Measurements from ENCODE around the gene SH2D1A.
A peak's percentile ranks its signal among the peaks of the same experiment; 100 is the strongest.
"Not testable (repeated sequence)": the region's sequence is repeated elsewhere in the genome, so short reads cannot be mapped to it uniquely, and the experiment has no call there.

The SH2D1A gene

GRCh38 chrX:124393238-124393637 lies 46.9 kb downstream of the SH2D1A start:
- Histone ChIP-seq H3K36me3 (ENCODE audit: control insufficient read depth, insufficient read depth, low read length) (no peaks in the 10 kb centered on the region), H3K9me3 (ENCODE audit: control insufficient read depth, insufficient read depth, low read length) (no peaks in the 10 kb centered on the region), H3K4me3 (ENCODE audit: low read length) (no peak overlapping the region), H3K27ac (ENCODE audit: low read length) (no peak overlapping the region), H3K27me3 (ENCODE audit: control insufficient read depth, insufficient read depth, low read length) (no peaks in the 10 kb centered on the region), H3K4me1 (ENCODE audit: control insufficient read depth, insufficient read depth, low read length) (no peaks in the 10 kb centered on the region)
- WGBS (ENCODE audit: insufficient coverage, insufficient read length), result no CpG with 5 or more reads among the region's 1 CpG
- no peak for DNase-seq (ENCODE audit: low read depth, low spot score)

- H3K4me3 ChIP-seq (ENCODE audit: low read length), result no peak overlapping the region
- no CpG with 5 or more reads among the region's 3 CpGs for WGBS (ENCODE audit: insufficient coverage, insufficient read length)
These were observed 47.3 kb downstream of the SH2D1A start for GRCh38 chrX:124393659-124394058.

GRCh38 chrX:124395145-124395880 lies 49.0 kb downstream of the SH2D1A start:
- Histone ChIP-seq H3K27me3 (ENCODE audit: control insufficient read depth, insufficient read depth, low read length) (no peaks in the 10 kb centered on the region), H3K4me1 (ENCODE audit: control insufficient read depth, insufficient read depth, low read length) (no peaks in the 10 kb centered on the region), H3K9me3 (ENCODE audit: control insufficient read depth, insufficient read depth, low read length) (no peaks in the 10 kb centered on the region), H3K27ac (ENCODE audit: low read length) (no peak overlapping the region), H3K4me3 (ENCODE audit: low read length) (no peak overlapping the region), H3K36me3 (ENCODE audit: control insufficient read depth, insufficient read depth, low read length) (no peaks in the 10 kb centered on the region)
- DNase-seq (ENCODE audit: low read depth, low spot score), result no peak
- no CpG with 5 or more reads among the region's 3 CpGs for WGBS (ENCODE audit: insufficient coverage, insufficient read length)

More at GRCh38 chrX:124393659-124394058, 47.3 kb downstream of the SH2D1A start:
- Histone ChIP-seq H3K4me1 (ENCODE audit: control insufficient read depth, insufficient read depth, low read length) (no peaks in the 10 kb centered on the region), H3K9me3 (ENCODE audit: control insufficient read depth, insufficient read depth, low read length) (no peaks in the 10 kb centered on the region), H3K27ac (ENCODE audit: low read length) (no peak overlapping the region), H3K36me3 (ENCODE audit: control insufficient read depth, insufficient read depth, low read length) (no peaks in the 10 kb centered on the region), H3K27me3 (ENCODE audit: control insufficient read depth, insufficient read depth, low read length) (no peaks in the 10 kb centered on the region)
- DNase-seq (ENCODE audit: low read depth, low spot score), result no peak

- Histone ChIP-seq H3K4me3 (ENCODE audit: low read length) (no peak overlapping the region), H3K9me3 (ENCODE audit: control insufficient read depth, insufficient read depth, low read length) (no peaks in the 10 kb centered on the region), H3K36me3 (ENCODE audit: control insufficient read depth, insufficient read depth, low read length) (no peaks in the 10 kb centered on the region), H3K27me3 (ENCODE audit: control insufficient read depth, insufficient read depth, low read length) (no peaks in the 10 kb centered on the region), H3K4me1 (ENCODE audit: control insufficient read depth, insufficient read depth, low read length) (no peaks in the 10 kb centered on the region), H3K27ac (ENCODE audit: low read length) (no peak overlapping the region)
- WGBS (ENCODE audit: insufficient coverage, insufficient read length), result no CpG with 5 or more reads among the region's 2 CpGs
- DNase-seq (ENCODE audit: low read depth, low spot score), result no peak
These were observed 55.3 kb downstream of the SH2D1A start for GRCh38 chrX:124401696-124402095.

- no peaks in the 10 kb centered on the region for H3K9me3 ChIP-seq (ENCODE audit: control insufficient read depth, insufficient read depth, low read length)
- no CpG with 5 or more reads among the region's 1 CpG for WGBS (ENCODE audit: insufficient coverage, insufficient read length)
- no peak for DNase-seq (ENCODE audit: low read depth, low spot score)
- no peak overlapping the region for H3K4me3 ChIP-seq (ENCODE audit: low read length)
- no peaks in the 10 kb centered on the region for H3K4me1 ChIP-seq (ENCODE audit: control insufficient read depth, insufficient read depth, low read length)
- H3K27me3 ChIP-seq (ENCODE audit: control insufficient read depth, insufficient read depth, low read length), result no peaks in the 10 kb centered on the region
- H3K27ac ChIP-seq (ENCODE audit: low read length), result no peak overlapping the region
- no peaks in the 10 kb centered on the region for H3K36me3 ChIP-seq (ENCODE audit: control insufficient read depth, insufficient read depth, low read length)
These were observed 59.5 kb downstream of the SH2D1A start for GRCh38 chrX:124405868-124406267.

GRCh38 chrX:124406294-124407014 lies 60.1 kb downstream of the SH2D1A start:
- Histone ChIP-seq H3K9me3 (ENCODE audit: control insufficient read depth, insufficient read depth, low read length) (no peaks in the 10 kb centered on the region), H3K4me1 (ENCODE audit: control insufficient read depth, insufficient read depth, low read length) (no peaks in the 10 kb centered on the region), H3K27me3 (ENCODE audit: control insufficient read depth, insufficient read depth, low read length) (no peaks in the 10 kb centered on the region), H3K27ac (ENCODE audit: low read length) (no peak overlapping the region), H3K4me3 (ENCODE audit: low read length) (no peak overlapping the region), H3K36me3 (ENCODE audit: control insufficient read depth, insufficient read depth, low read length) (no peaks in the 10 kb centered on the region)
- DNase-seq (ENCODE audit: low read depth, low spot score), result peak; percentile 11
- WGBS (ENCODE audit: insufficient coverage, insufficient read length), result no CpG with 5 or more reads among the region's 12 CpGs

- Histone ChIP-seq H3K36me3 (ENCODE audit: control insufficient read depth, insufficient read depth, low read length) (no peaks in the 10 kb centered on the region), H3K27ac (ENCODE audit: low read length) (no peak overlapping the region), H3K4me1 (ENCODE audit: control insufficient read depth, insufficient read depth, low read length) (no peaks in the 10 kb centered on the region), H3K27me3 (ENCODE audit: control insufficient read depth, insufficient read depth, low read length) (no peaks in the 10 kb centered on the region), H3K4me3 (ENCODE audit: low read length) (no peak overlapping the region), H3K9me3 (ENCODE audit: control insufficient read depth, insufficient read depth, low read length) (no peaks in the 10 kb centered on the region)
- DNase-seq (ENCODE audit: low read depth, low spot score), result no peak
- WGBS (ENCODE audit: insufficient coverage, insufficient read length), result no CpG with 5 or more reads among the region's 1 CpG
These were observed 60.9 kb downstream of the SH2D1A start for GRCh38 chrX:124407226-124407625.

- DNase-seq (ENCODE audit: low read depth, low spot score); H3K27ac ChIP-seq (ENCODE audit: low read length); H3K36me3 ChIP-seq (ENCODE audit: control insufficient read depth, insufficient read depth, low read length); H3K4me1 ChIP-seq (ENCODE audit: control insufficient read depth, insufficient read depth, low read length); H3K9me3 ChIP-seq (ENCODE audit: control insufficient read depth, insufficient read depth, low read length); H3K4me3 ChIP-seq (ENCODE audit: low read length); H3K27me3 ChIP-seq (ENCODE audit: control insufficient read depth, insufficient read depth, low read length): not testable (repeated sequence)
- WGBS (ENCODE audit: insufficient coverage, insufficient read length), result no CpG with 5 or more reads among the region's 6 CpGs
These were observed 62.0 kb downstream of the SH2D1A start for GRCh38 chrX:124408380-124408779.

- Histone ChIP-seq H3K27me3 (ENCODE audit: control insufficient read depth, insufficient read depth, low read length) (no peaks in the 10 kb centered on the region), H3K36me3 (ENCODE audit: control insufficient read depth, insufficient read depth, low read length) (no peaks in the 10 kb centered on the region), H3K27ac (ENCODE audit: low read length) (no peak overlapping the region), H3K9me3 (ENCODE audit: control insufficient read depth, insufficient read depth, low read length) (no peaks in the 10 kb centered on the region), H3K4me1 (ENCODE audit: control insufficient read depth, insufficient read depth, low read length) (no peaks in the 10 kb centered on the region), H3K4me3 (ENCODE audit: low read length) (no peak overlapping the region)
- DNase-seq (ENCODE audit: low read depth, low spot score), result no peak
- WGBS (ENCODE audit: insufficient coverage, insufficient read length), result no CpG with 5 or more reads among the region's 6 CpGs
These were observed 66.9 kb downstream of the SH2D1A start for GRCh38 chrX:124413244-124413643.

- no peaks in the 10 kb centered on the region for H3K36me3 ChIP-seq (ENCODE audit: control insufficient read depth, insufficient read depth, low read length)
These were observed 67.9 kb downstream of the SH2D1A start for GRCh38 chrX:124414281-124414680.

More at GRCh38 chrX:124414281-124414680, 67.9 kb downstream of the SH2D1A start:
- H3K27me3 ChIP-seq (ENCODE audit: control insufficient read depth, insufficient read depth, low read length), result no peaks in the 10 kb centered on the region
- no peaks in the 10 kb centered on the region for H3K4me1 ChIP-seq (ENCODE audit: control insufficient read depth, insufficient read depth, low read length)
- H3K9me3 ChIP-seq (ENCODE audit: control insufficient read depth, insufficient read depth, low read length), result no peaks in the 10 kb centered on the region
- no peak for DNase-seq (ENCODE audit: low read depth, low spot score)
- no peak overlapping the region for H3K4me3 ChIP-seq (ENCODE audit: low read length)
- WGBS (ENCODE audit: insufficient coverage, insufficient read length), result no CpG with 5 or more reads among the region's 5 CpGs
- H3K27ac ChIP-seq (ENCODE audit: low read length), result no peak overlapping the region
